Stimulated activated CD4-positive, alpha-beta T cell treated with anti-CD3 and anti-CD28 coated beads, Interleukin-15, amount 100 ng/mL, for 1 hour (primary cell): ENCODE data around the gene TSGA10IP.
A peak's percentile ranks its signal among the peaks of the same experiment; 100 is the strongest.

Source experiments
- DNase-seq, 2 donors: peaks; one replicate each; pipeline ENCODE4 v3.0.0-alpha.2; 2020; ENCODE audit warnings: low read depth in 1 of 2, low spot score in 1 of 2

TSGA10IP gene

GRCh38 chr11:65945430-65945911 is at the start of gene TSGA10IP:
TSS of gene TSGA10IP (plus strand) at chr11:65945480. CDS start at chr11:65945676, 196 bp downstream.
- DNase-seq: no peak

DNA sequence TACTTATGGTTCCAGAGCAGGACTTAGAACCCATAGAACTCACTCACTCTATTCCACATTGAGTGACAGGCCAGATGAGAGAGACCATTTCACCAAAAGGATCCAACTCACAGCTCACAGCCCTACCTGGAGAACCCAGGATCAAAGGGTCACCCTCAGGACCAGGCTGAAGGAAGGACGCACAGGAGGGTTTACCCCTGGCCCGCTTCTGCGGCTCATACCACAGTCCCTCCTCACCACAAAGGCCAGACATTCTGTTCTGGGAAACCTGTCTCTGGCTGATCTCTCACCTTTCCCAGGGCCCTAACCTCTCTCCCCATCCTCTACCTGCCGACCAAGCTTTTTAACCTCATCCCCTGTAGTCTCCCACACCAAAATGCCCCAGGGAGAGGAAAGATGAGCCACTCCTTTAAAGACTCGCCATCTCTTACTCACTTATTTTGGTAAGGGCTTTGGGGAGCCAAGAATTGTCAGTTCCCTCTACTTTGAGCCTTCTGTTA is 49.7 kb upstream of the TSGA10IP start:
- DNase-seq: no peak

GRCh38 chr11:65896034-65896999 is 49.0 kb upstream of the TSGA10IP start:
- no peak for DNase-seq

- DNase-seq: no peak
These were observed 48.2 kb upstream of the TSGA10IP start for GRCh38 chr11:65897020-65897471.

- DNase-seq: no peak
These were observed 46.5 kb upstream of the TSGA10IP start for GRCh38 chr11:65898656-65899355.

DNA sequence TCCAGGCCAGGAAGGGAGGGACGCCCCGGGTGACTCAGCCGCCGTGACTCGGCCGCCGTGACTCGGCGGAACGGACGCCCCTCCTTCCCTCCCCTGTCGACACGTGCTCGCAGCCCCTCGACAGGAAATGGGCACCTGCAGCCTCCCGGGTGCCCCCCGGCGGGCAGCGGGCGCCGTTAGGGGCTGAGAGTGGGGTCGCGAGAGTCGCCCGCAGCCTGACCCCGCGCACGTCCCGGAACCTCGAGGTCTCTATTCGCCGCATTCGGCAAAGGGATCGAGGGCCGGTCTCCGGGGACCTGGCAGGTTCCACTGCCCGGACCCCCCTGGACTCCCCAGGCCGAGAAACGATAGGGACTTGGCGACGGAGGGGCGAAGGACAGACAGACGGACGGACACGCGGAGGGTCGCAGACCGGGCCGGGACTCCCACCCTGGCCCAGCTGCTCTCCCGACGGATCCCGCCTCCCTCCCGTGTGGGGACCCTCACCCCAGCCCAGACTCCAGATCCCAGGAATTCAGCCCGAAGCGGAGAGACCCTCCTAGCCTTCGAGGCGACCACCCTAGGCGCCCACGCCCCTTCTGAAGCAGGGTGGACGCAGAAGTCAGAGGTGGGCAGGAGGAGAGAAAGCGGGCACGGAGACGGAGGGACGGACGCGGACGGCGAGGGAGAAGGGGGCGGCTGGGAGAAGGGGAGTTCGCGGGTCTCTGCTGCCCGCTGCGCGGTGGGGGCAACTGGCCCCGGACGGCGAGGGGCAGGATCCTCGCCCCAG is 45.7 kb upstream of the TSGA10IP start:
- DNase-seq: peak in 1 of 2 donors; percentile 73

GRCh38 chr11:65900125-65900898 is 45.0 kb upstream of the TSGA10IP start, which contains the start of gene FOSL1:
TSS of gene FOSL1 (minus strand) at chr11:65900388. CDS start at chr11:65900339, 49 bp downstream.
- DNase-seq: peak; percentile 85 to 89

DNA sequence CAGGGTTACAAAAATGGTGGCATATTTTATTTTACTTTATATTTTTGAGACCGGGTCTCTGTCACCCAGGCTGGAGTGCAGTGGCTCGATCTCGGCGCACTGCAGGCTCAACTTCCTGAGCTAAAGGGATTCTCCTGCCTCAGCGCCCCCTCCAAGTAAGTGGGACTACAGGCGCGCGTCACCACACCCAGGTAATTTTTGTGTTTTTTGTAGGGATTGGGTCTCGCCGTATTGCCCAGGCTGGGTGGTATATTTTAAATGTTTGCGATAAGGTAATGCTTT is 44.4 kb upstream of the TSGA10IP start:
- no peak for DNase-seq

DNA sequence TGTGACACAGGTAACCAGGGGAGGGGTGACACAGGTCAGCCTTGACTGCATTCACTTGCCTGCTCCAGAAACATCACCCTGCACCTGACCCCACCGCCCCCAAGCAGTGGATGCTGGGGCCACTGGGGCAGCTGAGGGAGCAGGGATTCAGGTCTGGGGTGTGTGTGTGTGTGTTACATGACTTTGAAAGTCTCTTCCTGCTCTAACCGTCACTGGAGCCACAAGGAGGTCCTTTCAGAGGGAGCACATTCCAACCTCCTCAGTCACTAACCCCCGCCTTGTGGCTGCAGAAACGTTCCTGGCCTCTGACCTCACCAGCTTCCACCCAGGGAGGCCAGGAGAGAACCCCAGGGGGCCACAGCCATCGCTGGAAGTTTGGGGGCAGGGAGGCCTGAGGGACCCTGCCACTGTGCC is 42.2 kb upstream of the TSGA10IP start:
- no peak for DNase-seq

- no peak for DNase-seq
These were observed 41.6 kb upstream of the TSGA10IP start for GRCh38 chr11:65903715-65904114.

- DNase-seq: no peak
These were observed 38.7 kb upstream of the TSGA10IP start for GRCh38 chr11:65906602-65907001.

DNA sequence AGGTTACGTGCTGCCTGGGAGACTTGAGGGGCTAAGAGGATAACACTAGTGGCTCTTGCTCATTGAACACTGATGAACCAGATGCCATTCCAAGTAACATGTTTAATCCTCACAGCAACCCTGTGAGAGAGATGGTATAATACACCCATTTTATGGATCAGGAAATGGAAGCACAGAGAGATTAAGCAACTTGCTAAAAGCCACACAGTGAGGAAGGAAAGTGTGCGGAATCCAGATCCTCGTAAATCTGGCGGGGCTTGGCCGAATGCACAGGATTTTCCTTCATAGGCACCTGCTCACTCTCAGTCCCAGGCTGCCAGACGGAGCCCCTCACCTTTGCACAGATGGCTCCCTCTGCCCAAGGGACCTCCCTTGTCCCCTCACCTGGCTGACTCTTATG is 37.4 kb upstream of the TSGA10IP start:
- no peak for DNase-seq

GRCh38 chr11:65911682-65912568 is 33.4 kb upstream of the TSGA10IP start:
- DNase-seq: no peak

- no peak for DNase-seq
These were observed 32.4 kb upstream of the TSGA10IP start for GRCh38 chr11:65912845-65913244.

- no peak for DNase-seq
These were observed 30.0 kb upstream of the TSGA10IP start for GRCh38 chr11:65915101-65915820.

GRCh38 chr11:65915821-65916251 is 29.4 kb upstream of the TSGA10IP start:
- DNase-seq: no peak

GRCh38 chr11:65916391-65916790 is 28.9 kb upstream of the TSGA10IP start:
- no peak for DNase-seq

DNA sequence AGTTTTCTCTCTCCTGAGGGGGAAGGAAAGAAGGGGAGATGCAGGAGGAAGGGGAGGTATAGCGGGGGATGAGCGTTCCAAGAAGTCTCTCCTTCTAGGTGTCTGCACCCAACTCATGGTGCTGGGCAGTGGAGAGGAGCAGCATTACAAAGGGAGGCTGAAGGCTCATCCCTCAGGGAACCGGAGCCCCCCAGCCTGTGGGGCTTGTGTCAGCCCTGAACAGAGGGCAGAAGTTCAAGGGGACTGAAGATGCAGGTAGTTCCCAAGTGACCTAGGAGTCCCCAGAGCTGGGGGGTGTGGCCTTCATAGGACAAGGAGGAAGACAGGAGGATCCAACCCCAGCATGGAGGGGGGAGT is 28.2 kb upstream of the TSGA10IP start:
- DNase-seq: no peak
